Measurements from ENCODE around the gene PCSK1.

Gene PCSK1

DNA sequence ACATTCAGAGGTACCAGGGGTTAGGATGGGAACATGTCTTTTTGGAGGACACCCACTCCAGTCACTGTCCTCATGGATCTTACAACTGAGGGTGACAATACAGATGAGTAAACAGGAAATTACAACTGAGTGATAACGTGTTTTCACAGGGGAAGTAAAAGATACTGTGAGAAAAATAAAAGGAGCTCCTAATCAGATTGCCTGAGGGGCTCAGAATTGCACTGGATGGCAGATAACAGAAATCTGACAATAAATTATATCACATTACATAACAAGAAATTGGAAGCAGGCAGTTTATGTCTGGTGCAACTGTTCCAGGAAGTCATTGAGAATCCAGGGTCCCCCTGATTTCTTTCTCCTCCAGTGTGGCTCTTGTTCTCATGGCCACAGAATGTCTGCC, 40.1 kb upstream of the PCSK1 start:
- Histone ChIP-seq H3K9ac (ENCODE audit: low read depth, low read length, poor library complexity, severe bottlenecking) (no peak overlapping the region), H3K79me2 (ENCODE audit: insufficient read depth, low read length) (no peaks in the 10 kb centered on the region), H3K36me3 (ENCODE audit: insufficient read depth, low read length) (no peaks in the 10 kb centered on the region), H3K9me2 (replicated peaks; ENCODE audit: low read depth, low read length) (no peaks in the 10 kb centered on the region), H3K4me2 (ENCODE audit: low read depth, low read length, poor library complexity, severe bottlenecking) (no peak overlapping the region), H4K20me1 (ENCODE audit: insufficient read depth, low read length, poor library complexity, severe bottlenecking) (no peaks in the 10 kb centered on the region), H3F3A (ENCODE audit: low read depth) (no peaks in the 10 kb centered on the region), H3K4me3 (ENCODE audit: low read length, poor library complexity, severe bottlenecking) (no peak overlapping the region), H3K27me3 (ENCODE audit: insufficient read depth, low read length, poor library complexity, severe bottlenecking) (no peaks in the 10 kb centered on the region), H3K4me1 (ENCODE audit: insufficient read depth, low read length, poor library complexity, severe bottlenecking) (no peaks in the 10 kb centered on the region), H3K9me3 (ENCODE audit: insufficient read depth, low read depth, low read length) (no peaks in the 10 kb centered on the region), H2AFZ (ENCODE audit: low read length) (no peak overlapping the region)
- no peak for TF ChIP-seq EZH2phosphoT487 (IDR thresholded peaks at IDR 0.05; ENCODE audit: borderline replicate concordance)
- TF ChIP-seq, protein P1, sequence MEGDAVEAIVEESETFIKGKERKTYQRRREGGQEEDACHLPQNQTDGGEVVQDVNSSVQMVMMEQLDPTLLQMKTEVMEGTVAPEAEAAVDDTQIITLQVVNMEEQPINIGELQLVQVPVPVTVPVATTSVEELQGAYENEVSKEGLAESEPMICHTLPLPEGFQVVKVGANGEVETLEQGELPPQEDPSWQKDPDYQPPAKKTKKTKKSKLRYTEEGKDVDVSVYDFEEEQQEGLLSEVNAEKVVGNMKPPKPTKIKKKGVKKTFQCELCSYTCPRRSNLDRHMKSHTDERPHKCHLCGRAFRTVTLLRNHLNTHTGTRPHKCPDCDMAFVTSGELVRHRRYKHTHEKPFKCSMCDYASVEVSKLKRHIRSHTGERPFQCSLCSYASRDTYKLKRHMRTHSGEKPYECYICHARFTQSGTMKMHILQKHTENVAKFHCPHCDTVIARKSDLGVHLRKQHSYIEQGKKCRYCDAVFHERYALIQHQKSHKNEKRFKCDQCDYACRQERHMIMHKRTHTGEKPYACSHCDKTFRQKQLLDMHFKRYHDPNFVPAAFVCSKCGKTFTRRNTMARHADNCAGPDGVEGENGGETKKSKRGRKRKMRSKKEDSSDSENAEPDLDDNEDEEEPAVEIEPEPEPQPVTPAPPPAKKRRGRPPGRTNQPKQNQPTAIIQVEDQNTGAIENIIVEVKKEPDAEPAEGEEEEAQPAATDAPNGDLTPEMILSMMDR (conservative IDR thresholded peaks at IDR 0.05; ENCODE audit: low read length), result no peak

DNA sequence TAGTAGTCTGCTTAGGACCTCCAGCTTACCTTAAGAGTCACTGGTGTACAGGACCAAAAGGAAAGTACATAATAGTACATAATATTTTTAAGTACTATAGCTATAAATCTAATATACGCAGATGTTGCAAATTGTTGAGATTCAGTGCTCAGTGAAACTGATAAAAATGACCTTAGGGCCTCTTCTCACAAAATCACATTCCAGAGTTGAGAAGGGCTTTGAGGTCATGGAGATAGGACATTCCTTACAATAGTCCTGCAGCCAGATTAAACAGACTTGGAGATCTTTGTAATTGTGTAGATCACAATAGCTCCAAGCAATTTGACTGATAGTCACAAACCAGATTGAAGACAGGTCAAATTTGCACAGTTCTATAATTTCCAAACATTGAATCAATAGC, 37.7 kb upstream of the PCSK1 start:
- TF ChIP-seq, protein P1 (conservative IDR thresholded peaks at IDR 0.05; ENCODE audit: low read length), result no peak
- no peak for TF ChIP-seq EZH2phosphoT487 (IDR thresholded peaks at IDR 0.05; ENCODE audit: borderline replicate concordance)
- no peak overlapping the region for H2AFZ ChIP-seq (ENCODE audit: low read length)
- no peak overlapping the region for H3K4me2 ChIP-seq (ENCODE audit: low read depth, low read length, poor library complexity, severe bottlenecking)
- H3F3A ChIP-seq (ENCODE audit: low read depth), result no peaks in the 10 kb centered on the region
- H4K20me1 ChIP-seq (ENCODE audit: insufficient read depth, low read length, poor library complexity, severe bottlenecking), result no peaks in the 10 kb centered on the region
- no peaks in the 10 kb centered on the region for H3K9me2 ChIP-seq (replicated peaks; ENCODE audit: low read depth, low read length)
- H3K4me1 ChIP-seq (ENCODE audit: insufficient read depth, low read length, poor library complexity, severe bottlenecking), result no peaks in the 10 kb centered on the region
- H3K27me3 ChIP-seq (ENCODE audit: insufficient read depth, low read length, poor library complexity, severe bottlenecking), result no peaks in the 10 kb centered on the region
- H3K9ac ChIP-seq (ENCODE audit: low read depth, low read length, poor library complexity, severe bottlenecking), result no peak overlapping the region
- no peaks in the 10 kb centered on the region for H3K79me2 ChIP-seq (ENCODE audit: insufficient read depth, low read length)
- H3K36me3 ChIP-seq (ENCODE audit: insufficient read depth, low read length), result no peaks in the 10 kb centered on the region
- no peak overlapping the region for H3K4me3 ChIP-seq (ENCODE audit: low read length, poor library complexity, severe bottlenecking)
- H3K9me3 ChIP-seq (ENCODE audit: insufficient read depth, low read depth, low read length), result no peaks in the 10 kb centered on the region

DNA sequence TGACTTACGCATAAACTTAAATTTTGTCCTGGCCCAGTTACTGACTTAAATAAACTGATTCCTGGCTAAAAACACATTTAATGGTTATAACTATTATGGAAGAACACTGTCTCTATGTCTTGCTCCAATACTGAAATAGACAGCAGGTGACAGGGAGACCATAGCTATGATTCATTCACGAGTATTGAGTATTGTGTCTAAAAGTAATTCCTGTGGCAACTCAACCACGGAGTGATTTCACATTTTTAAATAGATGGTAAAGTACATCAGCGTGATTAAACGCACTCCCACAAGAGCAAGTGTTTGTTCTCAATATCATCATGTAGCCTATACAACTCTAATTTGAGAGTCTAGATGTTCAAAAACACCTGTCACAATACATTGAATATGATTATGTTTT, 35.9 kb upstream of the PCSK1 start:
- Histone ChIP-seq H3K4me2 (ENCODE audit: low read depth, low read length, poor library complexity, severe bottlenecking) (no peak overlapping the region), H3K9ac (ENCODE audit: low read depth, low read length, poor library complexity, severe bottlenecking) (no peak overlapping the region), H4K20me1 (ENCODE audit: insufficient read depth, low read length, poor library complexity, severe bottlenecking) (no peaks in the 10 kb centered on the region), H3K9me2 (replicated peaks; ENCODE audit: low read depth, low read length) (no peaks in the 10 kb centered on the region), H3K4me1 (ENCODE audit: insufficient read depth, low read length, poor library complexity, severe bottlenecking) (no peaks in the 10 kb centered on the region), H3K79me2 (ENCODE audit: insufficient read depth, low read length) (no peaks in the 10 kb centered on the region), H3K36me3 (ENCODE audit: insufficient read depth, low read length) (no peaks in the 10 kb centered on the region), H3K9me3 (ENCODE audit: insufficient read depth, low read depth, low read length) (no peaks in the 10 kb centered on the region), H3K27me3 (ENCODE audit: insufficient read depth, low read length, poor library complexity, severe bottlenecking) (no peaks in the 10 kb centered on the region), H2AFZ (ENCODE audit: low read length) (no peak overlapping the region), H3F3A (ENCODE audit: low read depth) (no peaks in the 10 kb centered on the region), H3K4me3 (ENCODE audit: low read length, poor library complexity, severe bottlenecking) (no peak overlapping the region)
- no peak for TF ChIP-seq EZH2phosphoT487 (IDR thresholded peaks at IDR 0.05; ENCODE audit: borderline replicate concordance)
- TF ChIP-seq, protein P1 (conservative IDR thresholded peaks at IDR 0.05; ENCODE audit: low read length), result no peak

Measured in Loucy (cell line).